ENCODE results near the gene RPN2. TPM values are rescaled to one million over a fixed set of nuclear protein-coding genes. Genes with fewer than 3 reads are reported as not detected.

RPN2 gene
- total RNA-seq (2021; ENCODE audit: unreplicated experiment) = 220 TPM
- 262 and 288 TPM in 2 replicates for polyA plus RNA-seq (2012)
- percentile 89 among the genes with signal in this experiment for Bru-seq, nascent RNA
- percentile 89 among the genes with signal in this experiment for BruChase-seq, experiment 1, labeled RNA remaining after a 6-hour chase
- BruChase-seq, experiment 2, labeled RNA remaining after a 2-hour chase = percentile 82 among the genes with signal in this experiment
- long read RNA-seq, transcript RPN2-201 (17 exons, 2,515 nt) = major isoform, 737 of 916 reads
- long read RNA-seq, partial matches to known transcripts = 72 of 916 reads
- long read RNA-seq, other reads (novel, unspliced or antisense) = 107 of 916 reads

GRCh38 chr20:37178839-37179682 lies at the start of gene RPN2, which contains the start of gene MROH8:
Gene RPN2, plus strand, starts transcription at chr20:37179330. Its CDS starts 27 bp downstream, at chr20:37179357.
Gene MROH8, minus strand, starts transcription at chr20:37179548.
- Histone ChIP-seq H3K9me3 (ENCODE audit: control insufficient read depth in 1 of 2, insufficient read depth in 1 of 2, low read depth in 1 of 2, low read length in 2 of 2) (no peaks in the 10 kb centered on the region), H3K4me2 (ENCODE audit: low read length) (peak within 1 kb of the TSS; percentile 85), H2AFZ (ENCODE audit: low read depth, low read length, poor library complexity, severe bottlenecking) (peak within 1 kb of the TSS; percentile 76), H3K27ac (ENCODE audit: low read depth, low read length) (peak within 1 kb of the TSS; percentile 85), H4K20me1 (ENCODE audit: insufficient read depth) (peaks cover 16% of the 10 kb centered on the region; the same call in 1 of the 2 replicates), H3K9ac (ENCODE audit: low read length) (peak within 1 kb of the TSS; percentile 88), H3K27me3 (ENCODE audit: insufficient read depth, low read length) (no peaks in the 10 kb centered on the region), H3K36me3 (ENCODE audit: control insufficient read depth in 1 of 2, insufficient read depth in 2 of 2, low read length in 2 of 2) (peaks cover 5 to 7% of the 10 kb centered on the region in 2 experiments; a peak in 2 of 4 replicates), H3K4me3 (replicated peaks in 1 of 2; ENCODE audit: low read depth in 1 of 2, low read length in 2 of 2) (peak within 1 kb of the TSS; percentile 67 to 69), H3K79me2 (ENCODE audit: insufficient read depth, low read length) (peaks cover 50% of the 10 kb centered on the region), H3K4me1 (ENCODE audit: control insufficient read depth in 1 of 2, insufficient read depth in 2 of 2, low read length in 2 of 2) (peaks cover 2 to 15% of the 10 kb centered on the region in 2 experiments; a peak in 3 of 4 replicates), H3K9me2 (ENCODE audit: insufficient read depth) (no peaks in the 10 kb centered on the region)
- CTCF ChIA-PET = interaction anchor here (0.9 to 2.3 kb wide), 7 partner anchors 11 to 171 kb away, joined by 3 to 14 read pairs (median 4); no protein-coding TSS in a partner anchor
- BruUV-seq (replicated peaks) = no TSS peak
- intact Hi-C loops (cut with micrococcal nuclease) = no loop called here
- DNase-seq (ENCODE audit: low read depth, low spot score) = peak; percentile 96
- peak; percentile 96 for ATAC-seq
- RAD21 ChIA-PET (ENCODE audit: low non-redundant PET in 1 of 2, low total read pairs in 2 of 2, uncharacterized antibody in 2 of 2, unreplicated experiment in 2 of 2) = no interaction called here
- POLR2A ChIA-PET = interaction anchor here (0.8 to 1.8 kb wide), 6 partner anchors 9 to 84 kb away, joined by 3 to 11 read pairs (median 4); partner anchors contain the start of gene RBL1
- TF ChIP-seq CTCF (IDR thresholded peaks at IDR 0.05 in 2 of 3, conservative IDR thresholded peaks at IDR 0.05 in 1 of 3; ENCODE audit: borderline replicate concordance in 1 of 3, insufficient read depth in 1 of 3, low read depth in 2 of 3, low read length in 2 of 3) (no peak), MAX (IDR thresholded peaks at IDR 0.05) (peak; percentile 76), ELF1 (IDR thresholded peaks at IDR 0.05; ENCODE audit: borderline replicate concordance, low read depth) (peak; percentile 50), TCF7L2 (IDR thresholded peaks at IDR 0.05; ENCODE audit: borderline replicate concordance, extremely low read depth, insufficient read depth, insufficient read length) (no peak), ATF3 (IDR thresholded peaks at IDR 0.05) (no peak), POLR2AphosphoS5 (IDR thresholded peaks at IDR 0.05; ENCODE audit: low read depth, low read length) (peak; percentile 52; the same call in 1 of the 2 replicates), SRF (IDR thresholded peaks at IDR 0.05; ENCODE audit: low read depth) (peak; percentile 88), ZBTB33 (IDR thresholded peaks at IDR 0.05; ENCODE audit: extremely low read depth, insufficient replicate concordance, low read length) (no peak), YY1 (IDR thresholded peaks at IDR 0.05; ENCODE audit: extremely low read depth, insufficient replicate concordance, low read depth, low read length) (peak; percentile 67), EGR1 (IDR thresholded peaks at IDR 0.05; ENCODE audit: low read depth) (no peak), REST (IDR thresholded peaks at IDR 0.05; ENCODE audit: low read depth) (no peak), CEBPB (IDR thresholded peaks at IDR 0.05; ENCODE audit: low read depth) (no peak), EZH2 (IDR thresholded peaks at IDR 0.05) (no peak), CBX3 (IDR thresholded peaks at IDR 0.05; ENCODE audit: low read depth) (no peak), POLR2A (IDR thresholded peaks at IDR 0.05; ENCODE audit: borderline replicate concordance, extremely low read depth, insufficient read depth, insufficient read length) (peak; percentile 24)

Measured in HCT116 (cell line).